GM21526 (cell line): ENCODE data around the gene WSCD2.

Experiments
- ATAC-seq: cut with Tn5 transposase; IDR thresholded peaks from one replicate; pipeline ENCODE4 v1.9.1; 2021; ENCODE audit warnings: moderate library complexity; ENCODE audit not compliant: unreplicated experiment, low FRiP score

WSCD2 gene

GRCh38 chr12:108126212-108126611, 2.9 kb upstream of the WSCD2 start:
- ATAC-seq = no peak

GRCh38 chr12:108126990-108127501, 2.0 kb upstream of the WSCD2 start:
- no peak for ATAC-seq

- no peak for ATAC-seq
Measured at GRCh38 chr12:108127654-108128053, 1.4 kb upstream of the WSCD2 start.

GRCh38 chr12:108128221-108129016, 669 bp upstream of the WSCD2 start:
- ATAC-seq = no peak

- ATAC-seq = no peak
Measured at GRCh38 chr12:108131035-108131434, 1.9 kb downstream of the WSCD2 start.

- no peak for ATAC-seq
Measured at GRCh38 chr12:108131657-108132126, 2.6 kb downstream of the WSCD2 start.

GRCh38 chr12:108133482-108133881, 4.4 kb downstream of the WSCD2 start:
- no peak for ATAC-seq

- no peak for ATAC-seq
Measured at GRCh38 chr12:108134744-108135143, 5.7 kb downstream of the WSCD2 start.

- no peak for ATAC-seq
Measured at GRCh38 chr12:108135627-108136026, 6.5 kb downstream of the WSCD2 start.

GRCh38 chr12:108136697-108137096, 7.6 kb downstream of the WSCD2 start:
- no peak for ATAC-seq

- no peak for ATAC-seq
Measured at GRCh38 chr12:108139454-108139853, 10.4 kb downstream of the WSCD2 start.

GRCh38 chr12:108140501-108140900, 11.4 kb downstream of the WSCD2 start:
- no peak for ATAC-seq

GRCh38 chr12:108141600-108142130, 12.6 kb downstream of the WSCD2 start:
- no peak for ATAC-seq

GRCh38 chr12:108143144-108143543, 14.1 kb downstream of the WSCD2 start:
- no peak for ATAC-seq

GRCh38 chr12:108144080-108144479, 15.0 kb downstream of the WSCD2 start:
- ATAC-seq = no peak

GRCh38 chr12:108145011-108145410, 15.9 kb downstream of the WSCD2 start:
- no peak for ATAC-seq

- no peak for ATAC-seq
Measured at GRCh38 chr12:108146035-108146893, 17.2 kb downstream of the WSCD2 start.

GRCh38 chr12:108147279-108147678, 18.2 kb downstream of the WSCD2 start:
- ATAC-seq = no peak

- ATAC-seq = no peak
Measured at GRCh38 chr12:108148521-108149074, 19.5 kb downstream of the WSCD2 start.

GRCh38 chr12:108150436-108150835, 21.3 kb downstream of the WSCD2 start:
- ATAC-seq = no peak
